ENCODE results near the gene TEN1.

TEN1 gene

DNA sequence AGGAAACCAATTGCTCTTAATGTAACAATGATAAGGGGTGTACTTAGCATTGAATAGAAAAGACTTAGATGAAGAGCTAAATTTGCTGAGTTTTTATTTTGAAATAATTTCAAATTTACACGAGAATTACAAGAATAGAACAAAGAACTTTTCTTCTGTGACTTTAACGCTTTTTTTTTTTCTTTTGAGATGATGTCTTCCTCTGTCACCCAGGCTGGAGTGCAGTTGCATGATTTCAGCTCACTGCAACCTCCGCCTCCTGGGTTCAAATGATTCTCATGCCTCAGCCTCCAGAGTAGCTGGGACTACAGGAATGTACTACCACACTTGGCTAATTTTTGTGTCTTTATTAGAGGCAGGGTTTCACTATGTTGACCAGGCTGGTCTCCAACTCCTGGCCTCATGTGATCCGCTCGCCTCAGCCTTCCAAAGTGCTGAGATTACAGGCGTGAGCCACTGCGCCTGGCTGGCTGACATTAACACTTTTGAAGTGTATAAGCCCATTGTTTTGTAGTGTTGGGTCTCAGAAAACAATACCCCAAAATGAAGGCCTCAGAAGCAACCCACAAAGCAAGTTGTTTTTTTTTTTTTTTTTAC lies 2.1 kb downstream of the TEN1 start:
- peak overlapping the region; percentile 78 for H3K4me2 ChIP-seq (ENCODE audit: low read depth, low read length, poor library complexity, severe bottlenecking)
- TF ChIP-seq, protein P1, sequence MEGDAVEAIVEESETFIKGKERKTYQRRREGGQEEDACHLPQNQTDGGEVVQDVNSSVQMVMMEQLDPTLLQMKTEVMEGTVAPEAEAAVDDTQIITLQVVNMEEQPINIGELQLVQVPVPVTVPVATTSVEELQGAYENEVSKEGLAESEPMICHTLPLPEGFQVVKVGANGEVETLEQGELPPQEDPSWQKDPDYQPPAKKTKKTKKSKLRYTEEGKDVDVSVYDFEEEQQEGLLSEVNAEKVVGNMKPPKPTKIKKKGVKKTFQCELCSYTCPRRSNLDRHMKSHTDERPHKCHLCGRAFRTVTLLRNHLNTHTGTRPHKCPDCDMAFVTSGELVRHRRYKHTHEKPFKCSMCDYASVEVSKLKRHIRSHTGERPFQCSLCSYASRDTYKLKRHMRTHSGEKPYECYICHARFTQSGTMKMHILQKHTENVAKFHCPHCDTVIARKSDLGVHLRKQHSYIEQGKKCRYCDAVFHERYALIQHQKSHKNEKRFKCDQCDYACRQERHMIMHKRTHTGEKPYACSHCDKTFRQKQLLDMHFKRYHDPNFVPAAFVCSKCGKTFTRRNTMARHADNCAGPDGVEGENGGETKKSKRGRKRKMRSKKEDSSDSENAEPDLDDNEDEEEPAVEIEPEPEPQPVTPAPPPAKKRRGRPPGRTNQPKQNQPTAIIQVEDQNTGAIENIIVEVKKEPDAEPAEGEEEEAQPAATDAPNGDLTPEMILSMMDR (IDR thresholded peaks at IDR 0.05; ENCODE audit: insufficient read depth, low read length, poor library complexity, severe bottlenecking) = no peak
- TF ChIP-seq EZH2phosphoT487 (conservative IDR thresholded peaks at IDR 0.05; ENCODE audit: low read length) = no peak
- no peaks in the 10 kb centered on the region for H3K36me3 ChIP-seq (ENCODE audit: low read length)
- 0 out of 2 replicates have a peak, but pooled peaks cover 9% of the 10 kb centered on the region for H3F3A ChIP-seq (ENCODE audit: insufficient read depth)
- H3K9me3 ChIP-seq (ENCODE audit: insufficient read depth, low read length) = no peaks in the 10 kb centered on the region
- H3K4me3 ChIP-seq (ENCODE audit: insufficient read depth, low read length, poor library complexity, severe bottlenecking) = no peak overlapping the region
- no peak overlapping the region for H3K27ac ChIP-seq (ENCODE audit: low read depth, low read length)
- H2AFZ ChIP-seq (ENCODE audit: low read depth, low read length, severe bottlenecking) = no peak overlapping the region
- no peaks in the 10 kb centered on the region for H4K20me1 ChIP-seq (ENCODE audit: low read depth, low read length)
- no peaks in the 10 kb centered on the region for H3K27me3 ChIP-seq (ENCODE audit: low read length)
- H3K9me2 ChIP-seq (replicated peaks; ENCODE audit: insufficient read depth, low read length) = no peaks in the 10 kb centered on the region
- no peaks in the 10 kb centered on the region; the same call in 1 of the 2 replicates for H3K79me2 ChIP-seq (ENCODE audit: insufficient read depth, low read length)
- no peak overlapping the region; the same call in 1 of the 2 replicates for H3K9ac ChIP-seq (ENCODE audit: low read length)

DNA sequence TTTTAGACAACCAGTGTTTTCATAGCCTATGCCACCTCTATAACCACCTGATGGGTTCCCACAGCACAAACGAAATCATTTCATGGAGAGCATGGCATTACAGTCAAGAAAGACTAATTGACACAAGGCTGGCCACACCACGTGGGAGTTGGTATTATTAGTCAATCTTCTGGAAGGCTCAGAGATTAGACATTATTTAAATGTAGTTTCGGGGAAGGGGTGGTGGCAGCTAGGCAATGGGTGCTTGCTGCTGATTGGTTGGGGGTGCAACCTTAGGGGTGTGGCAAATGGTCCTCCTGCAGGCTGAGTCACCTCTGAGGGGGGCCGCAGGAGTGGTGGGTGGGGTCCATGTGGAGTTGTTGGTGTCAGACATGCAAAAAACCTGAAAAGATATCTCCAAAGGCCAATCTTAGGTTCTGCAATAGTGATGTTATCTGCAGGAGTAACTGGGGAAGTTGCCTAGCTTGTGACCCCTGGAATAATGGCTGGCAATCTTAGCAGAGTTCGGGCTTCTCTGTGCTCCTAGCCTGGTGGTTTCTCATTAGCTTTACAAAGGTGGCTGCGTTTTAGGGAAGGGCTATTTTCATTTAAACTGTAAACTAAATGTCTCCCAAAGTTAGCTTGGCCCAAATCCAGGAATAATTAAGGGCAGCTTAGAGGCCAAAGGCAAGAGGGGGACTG lies 4.6 kb downstream of the TEN1 start:
- H3K4me2 ChIP-seq (ENCODE audit: low read depth, low read length, poor library complexity, severe bottlenecking) = no peak overlapping the region
- TF ChIP-seq, protein P1 (IDR thresholded peaks at IDR 0.05; ENCODE audit: insufficient read depth, low read length, poor library complexity, severe bottlenecking) = no peak
- TF ChIP-seq EZH2phosphoT487 (conservative IDR thresholded peaks at IDR 0.05; ENCODE audit: low read length) = no peak
- no peaks in the 10 kb centered on the region for H3K27me3 ChIP-seq (ENCODE audit: low read length)
- no peaks in the 10 kb centered on the region for H4K20me1 ChIP-seq (ENCODE audit: low read depth, low read length)
- H3K9ac ChIP-seq (ENCODE audit: low read length) = no peak overlapping the region
- H3K27ac ChIP-seq (ENCODE audit: low read depth, low read length) = no peak overlapping the region
- no peak overlapping the region for H2AFZ ChIP-seq (ENCODE audit: low read depth, low read length, severe bottlenecking)
- no peaks in the 10 kb centered on the region for H3K36me3 ChIP-seq (ENCODE audit: low read length)
- 0 out of 2 replicates have a peak, but pooled peaks cover 4% of the 10 kb centered on the region for H3F3A ChIP-seq (ENCODE audit: insufficient read depth)
- no peaks in the 10 kb centered on the region for H3K79me2 ChIP-seq (ENCODE audit: insufficient read depth, low read length)
- H3K9me3 ChIP-seq (ENCODE audit: insufficient read depth, low read length) = no peaks in the 10 kb centered on the region
- H3K9me2 ChIP-seq (replicated peaks; ENCODE audit: insufficient read depth, low read length) = no peaks in the 10 kb centered on the region
- H3K4me3 ChIP-seq (ENCODE audit: insufficient read depth, low read length, poor library complexity, severe bottlenecking) = no peak overlapping the region

DNA sequence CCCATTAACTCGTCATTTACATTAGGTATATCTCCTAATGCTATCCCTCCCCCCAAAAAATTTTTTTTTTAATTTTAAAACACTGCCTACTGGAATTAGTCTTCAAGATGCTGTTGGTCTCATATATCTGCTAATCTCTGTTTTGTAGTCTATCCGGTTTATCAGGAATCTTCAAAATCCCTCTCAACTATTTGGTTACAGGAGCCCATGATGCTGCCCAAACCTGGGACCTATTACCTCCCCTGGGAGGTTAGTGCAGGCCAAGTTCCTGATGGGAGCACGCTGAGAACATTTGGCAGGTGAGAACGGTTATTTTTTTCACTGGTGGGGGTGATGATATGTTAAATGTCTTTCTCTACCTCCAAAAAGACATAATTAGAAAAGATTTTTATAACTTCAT lies 6.9 kb downstream of the TEN1 start:
- Histone ChIP-seq H3K4me3 (ENCODE audit: insufficient read depth, low read length, poor library complexity, severe bottlenecking) (no peak overlapping the region), H3K27ac (ENCODE audit: low read depth, low read length) (no peak overlapping the region), H3K9me2 (replicated peaks; ENCODE audit: insufficient read depth, low read length) (no peaks in the 10 kb centered on the region), H4K20me1 (ENCODE audit: low read depth, low read length) (no peaks in the 10 kb centered on the region), H3K36me3 (ENCODE audit: low read length) (no peaks in the 10 kb centered on the region), H3K27me3 (ENCODE audit: low read length) (no peaks in the 10 kb centered on the region), H3K9me3 (ENCODE audit: insufficient read depth, low read length) (no peaks in the 10 kb centered on the region), H3K9ac (ENCODE audit: low read length) (no peak overlapping the region), H3K4me2 (ENCODE audit: low read depth, low read length, poor library complexity, severe bottlenecking) (no peak overlapping the region), H3K79me2 (ENCODE audit: insufficient read depth, low read length) (no peaks in the 10 kb centered on the region), H2AFZ (ENCODE audit: low read depth, low read length, severe bottlenecking) (no peak overlapping the region), H3F3A (ENCODE audit: insufficient read depth) (no peaks in the 10 kb centered on the region)
- TF ChIP-seq EZH2phosphoT487 (conservative IDR thresholded peaks at IDR 0.05; ENCODE audit: low read length) = no peak
- TF ChIP-seq, protein P1 (IDR thresholded peaks at IDR 0.05; ENCODE audit: insufficient read depth, low read length, poor library complexity, severe bottlenecking) = no peak

All from SU-DHL-6 (cell line).